COLO668 (cell line): ENCODE measurements around the gene DHRS13.
"Not testable (repeated sequence)": the region's sequence is repeated elsewhere in the genome, so short reads cannot be mapped to it uniquely, and the experiment has no call there.

Experiments
- DNase-seq: peaks from one replicate; lab custom pipeline; 2025; ENCODE audit not compliant: unreplicated experiment; lab: John Stamatoyannopoulos, UW

Gene DHRS13

GRCh38 chr17:28937044-28937729, 34.3 kb upstream of the DHRS13 start:
- DNase-seq, result no peak

GRCh38 chr17:28935744-28936460, 33.0 kb upstream of the DHRS13 start:
- DNase-seq, result no peak

GRCh38 chr17:28934508-28934907, 31.6 kb upstream of the DHRS13 start:
- not testable (repeated sequence) for DNase-seq

- DNase-seq, result no peak
These were observed 26.9 kb upstream of the DHRS13 start for GRCh38 chr17:28929787-28930186.

DNA sequence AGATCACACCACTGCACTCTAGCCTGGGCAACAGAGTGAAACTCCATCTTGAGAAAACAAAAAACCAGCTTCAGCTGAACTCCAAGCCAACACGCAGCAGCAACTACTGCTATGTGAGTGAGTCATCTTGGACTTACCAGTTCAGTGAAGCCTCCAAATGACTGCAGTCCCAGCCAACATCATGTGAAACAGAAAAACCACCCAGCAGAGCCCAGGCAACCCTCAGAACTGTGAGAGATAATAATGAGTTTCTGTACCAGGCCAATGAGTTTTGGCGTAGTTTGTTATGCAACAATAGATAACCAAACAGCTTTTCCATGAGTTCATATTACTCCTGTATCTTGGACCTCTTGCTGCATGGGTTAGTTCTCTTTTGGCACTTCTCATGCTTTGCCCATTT, 25.2 kb upstream of the DHRS13 start:
- no peak for DNase-seq

DNA sequence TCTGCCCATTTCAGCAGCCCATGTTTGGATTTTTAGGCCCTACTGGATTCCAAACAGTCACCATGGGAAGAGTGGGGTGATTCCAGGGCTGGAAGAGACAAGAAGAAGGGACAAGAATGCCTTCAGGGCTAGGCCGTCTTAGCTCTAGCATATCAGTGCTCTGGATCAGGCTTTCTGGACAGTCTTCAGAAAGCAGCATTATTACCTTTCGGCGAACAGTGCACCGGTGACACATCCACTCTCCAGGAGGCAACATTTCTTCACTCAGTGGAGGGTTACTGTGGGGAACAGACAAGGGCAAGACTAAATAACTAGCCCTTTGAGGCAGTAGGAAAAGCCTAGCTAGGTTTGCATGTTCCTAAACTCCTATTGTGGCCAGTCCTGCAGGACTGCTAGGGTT, 23.9 kb upstream of the DHRS13 start:
- DNase-seq, result no peak

GRCh38 chr17:28926366-28926765, 23.5 kb upstream of the DHRS13 start:
- no peak for DNase-seq

DNA sequence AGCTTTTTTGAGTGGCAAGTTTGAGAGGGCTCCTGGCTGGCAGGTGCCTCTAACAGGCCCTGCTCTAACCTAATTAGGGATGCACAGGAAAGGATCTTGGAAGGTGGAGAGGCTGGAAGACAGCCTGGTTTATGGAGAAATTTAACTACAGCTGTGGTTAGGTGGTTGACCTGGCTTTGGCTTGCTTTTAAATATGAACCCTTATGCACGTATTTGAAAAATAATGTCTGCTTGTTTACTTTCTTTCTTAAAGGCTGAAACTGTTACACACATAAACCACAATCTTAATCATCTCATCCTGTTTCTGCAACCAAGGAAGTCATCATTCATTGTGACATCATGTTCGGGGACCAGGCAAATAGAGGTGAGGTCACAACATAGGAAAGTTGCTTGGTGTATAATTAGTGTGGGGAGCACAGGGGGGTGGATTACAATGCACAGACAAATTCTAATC, 23.1 kb upstream of the DHRS13 start:
- DNase-seq, result no peak

GRCh38 chr17:28920201-28920600, 17.3 kb upstream of the DHRS13 start:
- no peak for DNase-seq

DNA sequence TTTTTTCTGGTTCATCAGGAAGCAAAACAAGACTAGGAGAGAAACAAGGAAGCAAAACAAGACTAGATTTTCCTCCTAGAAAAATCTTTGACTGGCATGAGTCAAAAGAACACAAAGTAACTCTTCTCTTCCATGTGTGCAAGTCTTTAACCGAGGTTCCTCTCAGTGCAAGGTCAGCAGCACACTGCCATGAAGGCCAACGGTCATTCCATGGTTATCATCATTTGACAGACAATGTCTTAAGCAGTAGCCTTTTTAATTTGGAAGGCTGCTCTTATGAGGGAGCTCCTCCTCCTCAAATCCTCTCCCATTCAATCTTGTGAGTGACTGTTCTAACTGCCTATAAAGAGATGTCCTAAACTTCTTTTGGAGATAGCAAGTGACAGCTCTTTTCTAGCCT, 15.4 kb upstream of the DHRS13 start:
- DNase-seq, result no peak

DNA sequence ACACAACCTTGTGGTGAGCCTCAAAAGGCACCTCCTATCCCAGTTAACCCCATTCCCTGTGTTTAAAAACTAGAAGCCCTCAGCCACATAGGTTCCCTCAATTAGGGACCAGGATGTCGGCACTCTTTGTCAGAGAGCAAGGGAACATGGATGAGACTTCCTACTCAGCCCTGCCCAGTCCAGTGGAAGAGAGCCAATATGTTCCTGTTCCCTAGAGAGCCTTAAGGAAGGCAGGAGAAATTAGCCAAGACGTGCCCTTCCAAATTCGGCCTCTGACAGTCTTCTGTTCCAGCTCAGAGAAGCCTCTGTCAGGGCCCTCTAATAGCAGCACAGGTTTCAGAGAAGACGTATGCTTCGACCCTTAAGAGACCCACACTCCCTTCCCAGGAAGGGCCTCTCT, 14.6 kb upstream of the DHRS13 start:
- no peak for DNase-seq

- DNase-seq, result no peak
These were observed 14.2 kb upstream of the DHRS13 start for GRCh38 chr17:28917029-28917428.

- DNase-seq, result peak; percentile 12
These were observed 13.5 kb upstream of the DHRS13 start for GRCh38 chr17:28916302-28916934.

DNA sequence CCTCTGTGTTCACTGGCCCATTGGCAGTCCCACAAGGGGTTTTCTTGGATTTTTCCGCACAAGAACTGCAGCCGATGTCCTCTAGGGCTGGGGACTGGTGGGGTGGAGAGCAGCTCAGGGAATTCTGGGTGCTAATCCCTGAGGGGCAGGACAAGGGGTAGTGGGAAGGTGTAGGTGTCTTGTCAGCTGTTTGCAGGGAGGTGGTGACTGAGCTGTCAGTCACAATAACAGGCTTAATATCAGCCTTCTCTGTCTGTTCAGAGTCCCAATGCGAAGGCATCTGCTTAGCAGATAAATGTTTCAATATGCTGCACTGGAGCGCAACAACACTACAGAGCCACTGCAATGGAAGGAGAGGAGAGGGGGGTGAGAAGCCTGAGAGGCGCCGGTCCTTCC, 10.1 kb upstream of the DHRS13 start:
- DNase-seq, result no peak

GRCh38 chr17:28912281-28912937, 9.5 kb upstream of the DHRS13 start:
- DNase-seq, result no peak

GRCh38 chr17:28911411-28912045, 8.6 kb upstream of the DHRS13 start:
- no peak for DNase-seq

- DNase-seq, result no peak
These were observed 7.7 kb upstream of the DHRS13 start for GRCh38 chr17:28910534-28910933.

GRCh38 chr17:28908640-28909167, 5.8 kb upstream of the DHRS13 start:
- DNase-seq, result no peak

DNA sequence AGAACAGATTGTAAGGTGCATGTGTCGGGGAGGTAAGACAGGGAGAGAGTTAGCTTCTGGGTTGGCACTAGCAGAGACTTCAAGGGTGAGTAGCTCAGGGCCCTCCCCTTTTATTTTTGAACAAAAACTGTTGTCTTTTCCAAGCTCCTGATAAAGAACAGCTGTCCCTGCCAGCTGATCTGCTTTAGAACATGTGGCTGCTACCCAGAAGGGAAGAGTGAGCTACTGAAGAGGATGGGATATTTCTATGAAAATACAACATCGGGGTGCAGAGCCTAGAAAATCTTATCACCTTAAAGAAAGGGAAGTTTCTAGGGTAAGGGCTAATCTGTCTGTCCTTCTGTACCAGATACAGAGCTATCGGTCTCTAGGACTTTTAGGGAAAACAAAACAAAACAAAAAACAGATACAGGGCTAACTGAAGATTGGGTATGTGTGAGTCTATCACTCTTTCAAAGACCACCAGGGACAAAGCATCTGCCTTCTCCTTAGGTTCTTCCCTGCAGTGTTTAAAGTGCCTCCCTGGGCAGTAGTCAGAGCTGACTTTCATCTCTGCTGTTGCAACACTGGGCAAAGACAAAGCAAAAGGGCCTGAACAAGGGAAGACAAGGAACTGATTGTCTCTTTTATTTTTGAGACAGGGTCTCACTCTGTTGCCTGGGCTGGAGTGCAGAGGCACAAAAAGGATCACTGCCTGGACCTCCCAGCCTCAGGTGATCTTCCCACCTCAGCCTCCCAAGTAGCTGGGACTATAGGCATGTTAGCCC, 5.0 kb upstream of the DHRS13 start:
- no peak for DNase-seq
